Psoas muscle (tissue), 8 donors: ENCODE data around the gene TKFC. TPM values are rescaled to one million over a fixed set of nuclear protein-coding genes. Genes with fewer than 3 reads are reported as not detected.

Source experiments
- ATAC-seq, 4 donors: fragments of 200-7000 bp; cut with Tn5 transposase; one replicate each; pipeline ENCODE4 v1.9.1; 2020; ENCODE audit warnings: moderate library complexity in 3 of 4, mild to moderate bottlenecking in 2 of 4
- DNase-seq, 2 donors: peaks; one replicate each; pipeline ENCODE4 v3.0.0-alpha.2; 2020
- H3K27ac ChIP-seq: fragments of 200-600 bp; one replicate; pipeline ENCODE4 v1.8.0; 2022
- H3K27me3 ChIP-seq, 3 donors: fragments of 200-600 bp in 1 of 3; one replicate each; pipeline versions ENCODE4 v1.6.1 to v1.8.0; 2013 to 2022; ENCODE audit warnings: low read length in 2 of 3, mild to moderate bottlenecking in 2 of 3, moderate library complexity in 1 of 3; ENCODE audit not compliant: insufficient read depth in 3 of 3
- H3K36me3 ChIP-seq, 2 donors: fragments of 200-600 bp in 1 of 2; one replicate each; pipeline versions ENCODE4 v1.6.1 to v1.8.0; 2013 to 2022; ENCODE audit warnings: low read depth in 1 of 2, mild to moderate bottlenecking in 1 of 2, moderate library complexity in 1 of 2; ENCODE audit not compliant: insufficient read depth in 1 of 2
- H3K4me1 ChIP-seq: fragments of 200-600 bp; one replicate; pipeline ENCODE4 v1.8.0; 2022
- H3K4me3 ChIP-seq: fragments of 200-600 bp; one replicate; pipeline ENCODE4 v1.8.0; 2022; ENCODE audit warnings: mild to moderate bottlenecking
- H3K9me3 ChIP-seq: fragments of 200-600 bp; one replicate; pipeline ENCODE4 v1.8.0; 2022
- WGBS, 3 donors: extraction: QIAGEN DNeasy Blood & Tissue Kit; methylation state at CpG; one replicate each; pipeline versions ENCODE4 v1.1.6 to v1.1.7; 2013; 5-methylcytosine and 5-hydroxymethylcytosine counted together
- intact Hi-C, 2 donors: fragments of 100-400 bp; cut with DNase I; formaldehyde crosslinking; loops; one replicate each; pipeline versions ENCODE4 v1.11.0 to v1.14.2; 2022
- polyA plus RNA-seq, 3 donors: library from polyadenylated mRNA; stranded (reverse); fragments of 200-250 nt; gene quantifications; one replicate each; pipeline ENCODE4 v1.2.3, GENCODE V29; 2013
- total RNA-seq, 4 donors: library from RNA; stranded (reverse); fragmentation: NEBNext Ultra II Directional in 2 of 4; extraction: Animal tissue kit (Norgen Biotek cat#: 25700) in 2 of 4; gene quantifications; one replicate each; pipeline versions ENCODE4 v1.2.1 to v1.2.4, GENCODE V29; 2021 to 2023
- TF ChIP-seq, protein P1 (sequence below): fragments of 200-600 bp; IDR thresholded peaks from one replicate; pipeline ENCODE4 v1.8.0; 2022; ENCODE audit warnings: antibody characterized with exemption
- donor health status: healthy with polysubstance abuse.
- donor health status: DM: no; HTN: no; CAD: no; lungs with moderate emphysema.
- donor health status: Bipolar disorder and iron deficiency.
- donor health status: healthy.
- donor health status: DM: yes; HTN: yes; CAD: no.
- donor health status: DM: no; HTN: no; CAD: no.
- donor health status: DM: no; HTN: no; CAD: no.
- donor health status: DM: yes; HTN: yes; CAD: no.

The TKFC gene
- total and polyA plus RNA-seq, 7 donors, result 7.2 to 30.4 (median 13.4) TPM

- 93 to 95% (median 93%) methylated on average over 7 of the region's 7 CpGs for WGBS, 3 donors
- Histone ChIP-seq H3K4me3 (no peak overlapping the region), H3K27me3 (no peaks in the 10 kb centered on the region), H3K9me3 (no peaks in the 10 kb centered on the region), H3K36me3 (peaks cover 38 to 100% of the 10 kb centered on the region in 2 donors), H3K27ac (no peak overlapping the region), H3K4me1 (no peaks in the 10 kb centered on the region)
- TF ChIP-seq, protein P1, sequence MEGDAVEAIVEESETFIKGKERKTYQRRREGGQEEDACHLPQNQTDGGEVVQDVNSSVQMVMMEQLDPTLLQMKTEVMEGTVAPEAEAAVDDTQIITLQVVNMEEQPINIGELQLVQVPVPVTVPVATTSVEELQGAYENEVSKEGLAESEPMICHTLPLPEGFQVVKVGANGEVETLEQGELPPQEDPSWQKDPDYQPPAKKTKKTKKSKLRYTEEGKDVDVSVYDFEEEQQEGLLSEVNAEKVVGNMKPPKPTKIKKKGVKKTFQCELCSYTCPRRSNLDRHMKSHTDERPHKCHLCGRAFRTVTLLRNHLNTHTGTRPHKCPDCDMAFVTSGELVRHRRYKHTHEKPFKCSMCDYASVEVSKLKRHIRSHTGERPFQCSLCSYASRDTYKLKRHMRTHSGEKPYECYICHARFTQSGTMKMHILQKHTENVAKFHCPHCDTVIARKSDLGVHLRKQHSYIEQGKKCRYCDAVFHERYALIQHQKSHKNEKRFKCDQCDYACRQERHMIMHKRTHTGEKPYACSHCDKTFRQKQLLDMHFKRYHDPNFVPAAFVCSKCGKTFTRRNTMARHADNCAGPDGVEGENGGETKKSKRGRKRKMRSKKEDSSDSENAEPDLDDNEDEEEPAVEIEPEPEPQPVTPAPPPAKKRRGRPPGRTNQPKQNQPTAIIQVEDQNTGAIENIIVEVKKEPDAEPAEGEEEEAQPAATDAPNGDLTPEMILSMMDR, result no peak
- DNase-seq (no peak), ATAC-seq (no peak)
- intact Hi-C loops, result no loop called here
Measured at GRCh38 chr11:61309739-61310138, 23.3 kb upstream of the TKFC start.

GRCh38 chr11:61310749-61311148, 22.3 kb upstream of the TKFC start:
- intact Hi-C loops, result no loop called here
- Histone ChIP-seq H3K4me1 (no peaks in the 10 kb centered on the region), H3K4me3 (no peak overlapping the region), H3K9me3 (no peaks in the 10 kb centered on the region), H3K27me3 (no peaks in the 10 kb centered on the region), H3K27ac (no peak overlapping the region), H3K36me3 (peaks cover 36 to 100% of the 10 kb centered on the region in 2 donors)
- ATAC-seq (no peak), DNase-seq (no peak)
- TF ChIP-seq, protein P1, result no peak
- WGBS, 3 donors, result 62 to 82% (median 65%) methylated on average over 8 of the region's 8 CpGs

DNA sequence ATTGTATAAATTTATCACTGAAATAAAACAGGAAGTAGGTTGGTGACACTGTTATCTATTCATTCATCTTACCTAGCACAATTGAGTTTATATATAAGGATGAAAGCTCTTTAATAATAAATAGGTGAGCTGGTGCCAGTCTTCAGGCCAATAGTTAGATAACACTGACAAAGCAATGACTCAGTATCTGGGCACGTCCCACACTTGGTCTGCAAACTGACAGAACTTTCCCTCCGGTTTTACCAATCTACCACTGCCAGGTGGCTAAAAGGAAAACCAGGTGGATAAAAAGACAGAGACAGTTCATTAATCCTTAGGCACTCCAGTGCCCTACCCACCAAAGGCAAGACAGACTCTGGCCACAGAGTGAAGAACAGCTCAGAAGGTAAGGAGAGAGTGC, 17.8 kb upstream of the TKFC start:
- 87 to 93% (median 91%) methylated on average over 2 of the region's 2 CpGs for WGBS, 3 donors
- H3K36me3 ChIP-seq, result peaks cover 26 to 98% of the 10 kb centered on the region in 2 donors
- DNase-seq (no peak), ATAC-seq (peak in 1 of 4 donors; percentile 40)
- intact Hi-C loops, result no loop called here
- TF ChIP-seq, protein P1, result no peak
- no peak overlapping the region for H3K27ac ChIP-seq
- H3K9me3 ChIP-seq, result no peaks in the 10 kb centered on the region
- no peaks in the 10 kb centered on the region for H3K4me1 ChIP-seq
- no peak overlapping the region for H3K4me3 ChIP-seq
- H3K27me3 ChIP-seq, result no peaks in the 10 kb centered on the region

DNA sequence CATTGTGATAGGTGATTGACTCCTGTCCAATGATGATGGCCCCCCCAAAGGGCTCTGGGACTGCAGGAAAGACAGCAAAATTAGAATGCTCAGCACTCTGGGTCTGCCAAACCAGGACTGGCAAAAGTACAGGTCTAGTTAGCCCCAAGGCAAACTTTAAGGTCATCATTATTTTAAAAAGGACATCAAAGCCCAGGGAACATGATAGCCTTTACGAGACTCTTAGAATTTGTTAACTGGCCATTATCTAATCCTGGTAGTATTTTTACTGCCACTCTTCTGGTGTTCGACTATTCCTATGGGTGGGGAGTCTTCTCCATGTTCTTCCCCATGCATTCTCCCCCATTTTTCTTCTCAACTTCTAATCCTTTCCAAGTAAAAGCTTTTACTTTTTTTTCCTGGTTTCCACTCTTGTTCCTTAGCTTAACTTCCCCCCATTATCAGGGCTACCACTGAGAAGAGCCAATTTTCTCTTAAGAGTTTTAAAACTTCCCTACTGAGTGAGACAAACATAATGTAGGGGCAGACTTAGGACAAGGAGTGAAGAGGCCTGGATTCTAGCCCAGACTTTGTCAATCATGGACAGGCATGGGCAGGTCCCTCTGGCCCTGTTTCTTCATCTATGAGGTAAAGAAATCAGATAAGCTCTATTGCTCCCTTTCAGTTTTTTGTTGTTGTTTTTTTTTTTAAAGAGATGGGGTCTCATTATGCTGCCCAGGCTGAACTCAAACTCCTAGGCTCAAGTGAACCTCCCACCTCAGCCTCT, 7.2 kb upstream of the TKFC start:
- DNase-seq, result no peak
- H3K27me3 ChIP-seq, result no peaks in the 10 kb centered on the region
- TF ChIP-seq, protein P1, result no peak
- peaks cover 9 to 96% of the 10 kb centered on the region in 2 donors for H3K36me3 ChIP-seq
- H3K4me3 ChIP-seq, result no peak overlapping the region
- peaks cover 26% of the 10 kb centered on the region for H3K4me1 ChIP-seq
- WGBS, 3 donors, result 36 to 52% (median 36%) methylated on average over 2 of the region's 2 CpGs
- ATAC-seq, result peak; percentile 36 to 67 (median 60)
- H3K9me3 ChIP-seq, result no peaks in the 10 kb centered on the region
- intact Hi-C loops, result no loop called here
- peak overlapping the region; percentile 61 for H3K27ac ChIP-seq

DNA sequence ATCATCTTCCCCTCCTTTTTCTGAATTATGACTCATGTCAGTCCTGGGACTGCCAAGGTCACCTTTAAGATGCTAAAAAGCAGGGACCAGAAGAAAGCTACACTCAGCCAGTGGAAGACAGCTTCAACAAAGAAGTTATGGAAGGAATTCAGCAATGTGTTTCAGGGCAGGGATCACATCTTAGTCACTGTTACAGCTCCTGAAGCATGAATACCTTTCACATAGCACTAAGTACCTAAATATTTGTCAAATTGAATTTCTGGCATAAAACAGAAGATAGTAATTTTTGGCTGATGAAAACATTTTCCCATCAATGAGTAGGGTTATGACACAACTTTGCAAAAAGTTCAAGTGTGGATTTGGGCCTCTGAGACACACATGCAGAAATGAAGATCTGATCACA, 5.4 kb upstream of the TKFC start:
- Histone ChIP-seq H3K4me3 (no peak overlapping the region), H3K27ac (peak overlapping the region; percentile 61), H3K36me3 (peaks cover 6 to 78% of the 10 kb centered on the region in 2 donors), H3K9me3 (no peaks in the 10 kb centered on the region), H3K27me3 (no peaks in the 10 kb centered on the region), H3K4me1 (peaks cover 36% of the 10 kb centered on the region)
- peak; percentile 50 to 73 (median 61) for ATAC-seq
- intact Hi-C loops, result no loop called here
- DNase-seq, result no peak
- TF ChIP-seq, protein P1, result no peak
